ENCODE data around the gene UMAD1.

Gene UMAD1

DNA sequence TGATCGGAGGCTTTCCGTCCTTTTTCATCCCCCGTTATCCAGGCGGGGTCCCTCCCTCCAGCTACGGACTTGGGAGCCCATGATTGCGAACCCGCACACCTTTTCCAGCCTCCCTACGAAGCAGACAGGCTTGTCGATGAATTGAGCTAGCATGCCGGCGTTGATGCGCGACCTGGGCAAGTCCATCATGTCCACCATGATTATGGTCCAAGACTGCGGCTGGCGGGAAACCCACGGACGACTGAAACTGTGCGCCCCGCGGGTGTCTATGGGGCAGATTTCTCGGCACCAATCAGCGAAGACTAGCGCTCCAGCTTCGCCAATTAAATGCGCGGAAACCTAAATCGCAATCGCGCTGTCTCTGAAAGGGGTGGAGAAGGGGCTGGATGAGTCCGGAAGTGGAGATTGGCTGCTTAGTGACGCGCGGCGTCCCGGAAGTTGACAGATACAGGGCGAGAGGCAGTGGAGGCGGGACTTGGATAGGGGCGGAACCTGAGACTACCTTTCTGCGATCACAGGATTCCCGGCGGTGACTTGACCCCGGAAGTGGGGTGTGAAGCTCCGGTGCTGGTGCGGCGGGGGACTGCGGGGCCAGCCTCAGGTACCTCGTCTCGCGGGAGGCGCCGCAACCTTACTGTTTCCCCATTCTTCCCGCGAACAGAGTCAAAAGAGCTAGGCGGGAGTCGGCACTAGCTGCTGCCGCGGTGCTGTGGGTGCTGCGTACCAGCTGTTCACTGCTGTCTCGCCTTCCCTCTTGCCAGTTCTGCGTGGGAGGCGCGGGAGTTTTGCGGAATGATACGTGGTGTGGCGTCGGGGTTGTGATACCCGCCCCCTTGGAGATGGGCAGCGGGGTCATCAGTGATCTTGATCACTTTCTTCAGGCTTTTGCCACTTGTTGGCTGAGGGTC lies at the start of gene UMAD1:
TSS of gene UMAD1 (plus strand) at position 532 of the 908 bp plus-strand sequence. CDS start 32,620 bp downstream, outside the sequence.
- peak within 1 kb of the TSS; percentile 80 for H3K27ac ChIP-seq (ENCODE audit: low read length)
- peak within 1 kb of the TSS; percentile 95 for H3K9ac ChIP-seq (ENCODE audit: low read depth, low read length)
- peak within 1 kb of the TSS; percentile 90 for H3K4me3 ChIP-seq (ENCODE audit: low read length)
- no peaks in the 10 kb centered on the region for H3K27me3 ChIP-seq (ENCODE audit: insufficient read depth, low read length)
- peaks cover 9% of the 10 kb centered on the region; the same call in 1 of the 2 replicates for H3K4me1 ChIP-seq (ENCODE audit: insufficient read depth, low read length)
- H3K9me3 ChIP-seq (ENCODE audit: insufficient read depth, low read depth, low read length): no peaks in the 10 kb centered on the region
- H3K36me3 ChIP-seq (ENCODE audit: insufficient read depth, low read depth, low read length): peaks cover 25% of the 10 kb centered on the region; the same call in 1 of the 2 replicates

GRCh38 chr7:7595451-7595850 lies 45.1 kb upstream of the UMAD1 start:
- Histone ChIP-seq H3K4me1 (ENCODE audit: insufficient read depth, low read length) (no peaks in the 10 kb centered on the region), H3K27ac (ENCODE audit: low read length) (no peak overlapping the region), H3K4me3 (ENCODE audit: low read length) (no peak overlapping the region), H3K9ac (ENCODE audit: low read depth, low read length) (no peak overlapping the region), H3K36me3 (ENCODE audit: insufficient read depth, low read depth, low read length) (peaks cover 84% of the 10 kb centered on the region), H3K9me3 (ENCODE audit: insufficient read depth, low read depth, low read length) (peaks cover 7% of the 10 kb centered on the region), H3K27me3 (ENCODE audit: insufficient read depth, low read length) (no peaks in the 10 kb centered on the region)

DNA sequence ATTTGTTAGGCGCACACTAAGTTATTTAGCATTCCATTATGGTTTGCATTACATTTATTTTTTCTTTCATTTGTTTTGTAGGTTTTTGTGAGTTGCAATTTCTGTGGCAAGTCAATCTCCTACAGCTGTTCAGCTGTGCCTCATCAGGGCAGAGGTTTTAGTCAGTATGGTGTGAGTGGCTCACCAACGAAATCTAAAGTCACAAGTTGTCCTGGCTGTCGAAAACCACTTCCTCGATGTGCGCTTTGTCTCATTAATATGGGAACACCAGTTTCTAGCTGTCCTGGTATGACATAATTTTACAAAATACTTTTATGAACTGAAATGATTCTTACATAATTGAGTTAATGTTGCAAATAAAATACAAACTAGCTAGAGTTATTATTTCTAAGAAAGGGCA lies 44.4 kb upstream of the UMAD1 start:
- Histone ChIP-seq H3K4me1 (ENCODE audit: insufficient read depth, low read length) (no peaks in the 10 kb centered on the region), H3K36me3 (ENCODE audit: insufficient read depth, low read depth, low read length) (peaks cover 77% of the 10 kb centered on the region), H3K27ac (ENCODE audit: low read length) (no peak overlapping the region), H3K27me3 (ENCODE audit: insufficient read depth, low read length) (no peaks in the 10 kb centered on the region), H3K9ac (ENCODE audit: low read depth, low read length) (no peak overlapping the region), H3K4me3 (ENCODE audit: low read length) (no peak overlapping the region), H3K9me3 (ENCODE audit: insufficient read depth, low read depth, low read length) (peaks cover 7% of the 10 kb centered on the region)

DNA sequence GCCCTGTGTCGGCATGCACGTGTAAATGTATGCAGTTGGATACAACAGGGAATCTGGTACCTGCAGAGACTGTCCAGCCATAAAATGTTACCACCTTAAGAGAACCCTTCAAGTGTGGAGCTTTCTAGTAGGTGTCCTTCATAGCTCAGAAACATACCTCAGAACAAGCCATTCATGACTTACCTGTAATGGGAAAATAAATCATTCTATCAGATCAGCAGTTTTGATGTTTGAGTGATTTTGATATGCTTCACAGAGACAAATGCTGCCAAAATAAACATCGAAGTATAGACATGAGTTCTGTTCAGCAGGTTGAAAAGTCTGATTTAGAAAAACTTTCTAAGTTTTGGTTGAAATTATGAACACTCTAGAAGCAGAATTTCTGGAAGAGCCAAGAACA lies 33.5 kb upstream of the UMAD1 start:
- H3K4me3 ChIP-seq (ENCODE audit: low read length): no peak overlapping the region
- no peaks in the 10 kb centered on the region for H3K27me3 ChIP-seq (ENCODE audit: insufficient read depth, low read length)
- H3K9me3 ChIP-seq (ENCODE audit: insufficient read depth, low read depth, low read length): no peaks in the 10 kb centered on the region
- peaks cover 30% of the 10 kb centered on the region for H3K36me3 ChIP-seq (ENCODE audit: insufficient read depth, low read depth, low read length)
- no peaks in the 10 kb centered on the region for H3K4me1 ChIP-seq (ENCODE audit: insufficient read depth, low read length)
- H3K9ac ChIP-seq (ENCODE audit: low read depth, low read length): no peak overlapping the region
- no peak overlapping the region for H3K27ac ChIP-seq (ENCODE audit: low read length)

DNA sequence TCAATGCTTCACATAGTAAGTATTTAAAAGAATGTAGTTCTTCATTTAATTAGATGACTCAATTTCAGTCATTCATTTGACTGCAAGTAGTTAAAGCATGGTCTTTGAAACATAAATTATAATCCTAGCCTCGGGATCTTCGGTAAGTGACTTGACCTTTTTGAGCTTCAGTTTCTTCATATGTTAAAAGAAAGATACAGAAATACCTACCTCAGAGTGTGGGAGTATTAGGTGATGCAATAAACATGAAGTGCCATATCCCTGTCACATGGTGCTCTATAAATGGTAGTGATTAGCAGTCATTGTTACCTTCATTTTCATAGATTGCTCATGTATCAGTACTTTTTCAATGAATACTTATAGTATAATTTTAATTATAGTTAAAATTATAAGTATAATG lies 31.2 kb upstream of the UMAD1 start:
- H3K36me3 ChIP-seq (ENCODE audit: insufficient read depth, low read depth, low read length): peaks cover 30% of the 10 kb centered on the region
- H3K9ac ChIP-seq (ENCODE audit: low read depth, low read length): no peak overlapping the region
- H3K27ac ChIP-seq (ENCODE audit: low read length): no peak overlapping the region
- no peak overlapping the region for H3K4me3 ChIP-seq (ENCODE audit: low read length)
- no peaks in the 10 kb centered on the region for H3K4me1 ChIP-seq (ENCODE audit: insufficient read depth, low read length)
- H3K27me3 ChIP-seq (ENCODE audit: insufficient read depth, low read length): no peaks in the 10 kb centered on the region
- H3K9me3 ChIP-seq (ENCODE audit: insufficient read depth, low read depth, low read length): no peaks in the 10 kb centered on the region

DNA sequence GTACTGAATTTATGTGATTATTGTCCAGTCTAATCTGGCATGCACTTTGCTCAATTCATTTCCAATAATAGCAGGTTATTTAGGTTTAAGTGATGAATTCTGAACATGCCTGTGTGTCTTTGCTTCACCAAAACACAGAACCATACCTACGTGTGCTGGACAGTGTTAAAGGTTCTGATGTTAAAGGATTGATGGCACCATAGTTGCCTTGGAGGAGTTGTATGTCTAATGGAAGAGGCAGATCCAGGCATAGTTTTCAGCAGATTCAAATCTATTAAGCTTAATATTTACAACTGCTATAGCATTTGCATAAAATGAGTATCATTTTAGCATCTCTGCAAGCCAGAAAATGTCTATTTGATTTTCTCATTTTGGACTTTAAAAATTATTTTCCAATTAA lies 28.0 kb upstream of the UMAD1 start:
- Histone ChIP-seq H3K9me3 (ENCODE audit: insufficient read depth, low read depth, low read length) (no peaks in the 10 kb centered on the region), H3K4me1 (ENCODE audit: insufficient read depth, low read length) (no peaks in the 10 kb centered on the region), H3K27me3 (ENCODE audit: insufficient read depth, low read length) (no peaks in the 10 kb centered on the region), H3K9ac (ENCODE audit: low read depth, low read length) (no peak overlapping the region), H3K4me3 (ENCODE audit: low read length) (no peak overlapping the region), H3K36me3 (ENCODE audit: insufficient read depth, low read depth, low read length) (peaks cover 12% of the 10 kb centered on the region), H3K27ac (ENCODE audit: low read length) (no peak overlapping the region)

- no peaks in the 10 kb centered on the region for H3K9me3 ChIP-seq (ENCODE audit: insufficient read depth, low read depth, low read length)
- no peaks in the 10 kb centered on the region for H3K27me3 ChIP-seq (ENCODE audit: insufficient read depth, low read length)
- H3K4me3 ChIP-seq (ENCODE audit: low read length): no peak overlapping the region
- no peaks in the 10 kb centered on the region for H3K4me1 ChIP-seq (ENCODE audit: insufficient read depth, low read length)
- no peak overlapping the region for H3K27ac ChIP-seq (ENCODE audit: low read length)
- H3K9ac ChIP-seq (ENCODE audit: low read depth, low read length): no peak overlapping the region
- H3K36me3 ChIP-seq (ENCODE audit: insufficient read depth, low read depth, low read length): peaks cover 5% of the 10 kb centered on the region
Observed at GRCh38 chr7:7613210-7613609, 27.3 kb upstream of the UMAD1 start.

DNA sequence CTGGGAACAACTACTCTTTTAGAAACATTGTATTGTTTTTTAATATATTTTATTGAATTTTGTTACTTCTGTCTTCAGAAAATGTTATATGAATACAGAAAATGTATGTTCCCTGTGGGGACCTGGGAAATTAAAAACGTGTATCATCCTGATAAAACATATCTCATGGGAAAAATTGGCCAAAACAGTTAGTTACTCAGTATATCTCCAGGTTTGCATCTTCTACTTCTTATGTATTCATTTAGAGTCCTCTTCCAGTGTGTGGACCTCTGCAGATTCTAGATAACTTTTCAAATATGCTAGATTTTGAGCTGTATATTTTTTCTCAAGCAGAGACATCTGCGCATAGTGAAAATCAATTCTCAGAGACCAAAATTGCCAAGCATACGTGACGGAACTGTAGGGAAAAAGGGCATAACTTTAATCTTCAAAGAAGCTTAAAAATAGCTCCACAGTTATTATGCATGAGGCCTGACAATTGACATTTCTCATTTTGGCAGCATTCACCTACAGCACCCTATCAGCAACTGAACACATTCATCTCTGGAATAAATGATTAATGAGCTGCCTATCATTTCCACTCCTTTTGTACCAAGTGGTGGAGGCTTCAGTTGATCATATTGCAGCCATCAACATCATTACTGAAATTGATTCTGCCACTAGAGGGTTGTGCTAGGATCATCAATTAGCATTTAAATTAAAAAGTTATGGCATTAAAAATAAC lies 26.4 kb upstream of the UMAD1 start:
- no peak overlapping the region for H3K9ac ChIP-seq (ENCODE audit: low read depth, low read length)
- no peaks in the 10 kb centered on the region for H3K27me3 ChIP-seq (ENCODE audit: insufficient read depth, low read length)
- no peaks in the 10 kb centered on the region for H3K9me3 ChIP-seq (ENCODE audit: insufficient read depth, low read depth, low read length)
- H3K27ac ChIP-seq (ENCODE audit: low read length): no peak overlapping the region
- no peaks in the 10 kb centered on the region for H3K36me3 ChIP-seq (ENCODE audit: insufficient read depth, low read depth, low read length)
- no peaks in the 10 kb centered on the region for H3K4me1 ChIP-seq (ENCODE audit: insufficient read depth, low read length)
- H3K4me3 ChIP-seq (ENCODE audit: low read length): no peak overlapping the region

GRCh38 chr7:7617550-7617949 lies 23.0 kb upstream of the UMAD1 start:
- Histone ChIP-seq H3K4me1 (ENCODE audit: insufficient read depth, low read length) (no peaks in the 10 kb centered on the region), H3K27ac (ENCODE audit: low read length) (no peak overlapping the region), H3K4me3 (ENCODE audit: low read length) (no peak overlapping the region), H3K36me3 (ENCODE audit: insufficient read depth, low read depth, low read length) (no peaks in the 10 kb centered on the region), H3K9me3 (ENCODE audit: insufficient read depth, low read depth, low read length) (no peaks in the 10 kb centered on the region), H3K27me3 (ENCODE audit: insufficient read depth, low read length) (no peaks in the 10 kb centered on the region), H3K9ac (ENCODE audit: low read depth, low read length) (no peak overlapping the region)

DNA sequence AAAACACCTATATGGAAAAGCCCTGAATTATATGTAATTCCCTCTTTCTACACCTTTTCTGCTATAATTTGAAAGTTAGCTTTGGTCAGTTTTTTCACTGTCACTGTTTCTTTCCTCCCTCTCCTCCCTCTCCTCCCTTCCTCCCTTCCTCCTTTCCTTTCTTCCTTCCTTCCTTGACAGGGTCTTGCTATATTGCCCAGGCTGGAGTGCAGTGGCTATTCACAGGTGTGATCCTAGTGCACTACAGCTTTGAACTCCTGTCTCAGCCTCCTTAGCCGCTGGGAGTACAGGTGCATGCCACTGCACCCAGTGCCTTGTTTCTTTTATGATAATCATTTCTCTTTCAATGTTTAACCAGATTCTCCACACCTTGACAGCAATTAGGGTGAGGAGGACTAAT lies 22.1 kb upstream of the UMAD1 start:
- no peaks in the 10 kb centered on the region for H3K27me3 ChIP-seq (ENCODE audit: insufficient read depth, low read length)
- H3K36me3 ChIP-seq (ENCODE audit: insufficient read depth, low read depth, low read length): no peaks in the 10 kb centered on the region
- no peaks in the 10 kb centered on the region for H3K4me1 ChIP-seq (ENCODE audit: insufficient read depth, low read length)
- no peaks in the 10 kb centered on the region for H3K9me3 ChIP-seq (ENCODE audit: insufficient read depth, low read depth, low read length)
- no peak overlapping the region for H3K27ac ChIP-seq (ENCODE audit: low read length)
- no peak overlapping the region for H3K9ac ChIP-seq (ENCODE audit: low read depth, low read length)
- no peak overlapping the region for H3K4me3 ChIP-seq (ENCODE audit: low read length)

DNA sequence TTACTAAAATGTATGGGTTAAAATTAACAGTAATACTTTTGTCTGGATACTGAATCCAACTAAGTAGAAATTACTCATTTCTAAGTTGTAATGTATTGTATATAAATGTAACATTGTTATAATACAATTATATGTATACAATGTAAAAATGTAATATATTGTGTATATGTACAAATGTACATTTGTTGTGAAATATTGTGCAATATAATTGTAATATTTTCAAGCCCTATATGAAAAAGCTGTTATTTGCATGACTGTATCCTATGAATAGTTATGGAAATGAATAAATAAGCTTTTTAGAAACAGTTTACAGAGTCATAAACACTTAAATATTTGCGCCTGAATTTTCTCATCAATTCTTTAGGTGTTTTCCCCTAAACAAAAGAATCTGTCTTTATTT lies 20.3 kb upstream of the UMAD1 start:
- Histone ChIP-seq H3K4me3 (ENCODE audit: low read length) (no peak overlapping the region), H3K4me1 (ENCODE audit: insufficient read depth, low read length) (no peaks in the 10 kb centered on the region), H3K9me3 (ENCODE audit: insufficient read depth, low read depth, low read length) (no peaks in the 10 kb centered on the region), H3K36me3 (ENCODE audit: insufficient read depth, low read depth, low read length) (no peaks in the 10 kb centered on the region), H3K9ac (ENCODE audit: low read depth, low read length) (no peak overlapping the region), H3K27ac (ENCODE audit: low read length) (no peak overlapping the region), H3K27me3 (ENCODE audit: insufficient read depth, low read length) (no peaks in the 10 kb centered on the region)
